IMR-90 (cell line): ENCODE results near the gene PDE11A. TPM values are rescaled to one million over a fixed set of nuclear protein-coding genes. Genes with fewer than 3 reads are reported as not detected.

Source experiments
- ATAC-seq: fragments of 200-7000 bp; cut with Tn5 transposase; 2 replicates; pipeline ENCODE4 v1.9.1; 2020; ENCODE audit warnings: low read depth, mild to moderate bottlenecking, moderate library complexity
- BruUV-seq: library from RNA; stranded (reverse); fragments of 400-500 nt; replicated peaks from 2 replicates; lab custom pipeline; 2021; lab: Mats Ljungman, UMichigan
- CTCF ChIA-PET: fragments of 300-600 bp; formaldehyde crosslinking; extraction: SDS; loops from one replicate; lab custom pipeline; 2021; ENCODE audit warnings: antibody characterized with exemption; lab: Yijun Ruan, JAX
- POLR2A ChIA-PET: fragments of 300-600 bp; sonication (Branson Sonifier 250); formaldehyde crosslinking; loops from one replicate; lab custom pipeline; 2022; ENCODE audit warnings: antibody characterized with exemption; ENCODE audit not compliant: unreplicated experiment; lab: Charles Lee
- DNase-seq: peaks from one replicate; pipeline ENCODE4 v3.0.0; 2013
- H2AFZ ChIP-seq: replicated peaks from 2 replicates; pipeline ENCODE3; 2013; ENCODE audit warnings: low read length, mild to moderate bottlenecking; ENCODE audit not compliant: poor library complexity
- H2AK5ac ChIP-seq: 2 replicates; pipeline ENCODE4 v1.6.1; 2013; ENCODE audit warnings: low read depth, low read length, inconsistent platforms
- H2AK9ac ChIP-seq: replicated peaks from 2 replicates; pipeline ENCODE3; 2013; ENCODE audit warnings: mild to moderate bottlenecking, low read depth, low read length, moderate library complexity; ENCODE audit not compliant: poor library complexity
- H2BK120ac ChIP-seq: 2 replicates; pipeline ENCODE4 v1.6.1; 2013; ENCODE audit warnings: low read depth, low read length, inconsistent platforms
- H2BK15ac ChIP-seq: 3 replicates; pipeline ENCODE4 v1.6.1; 2013; ENCODE audit warnings: low read depth, low read length, inconsistent platforms
- H2BK20ac ChIP-seq: 2 replicates; pipeline ENCODE4 v1.6.1; 2013; ENCODE audit warnings: low read depth, mild to moderate bottlenecking, inconsistent platforms, low read length, moderate library complexity
- H2BK5ac ChIP-seq: 2 replicates; pipeline ENCODE4 v1.6.1; 2013; ENCODE audit warnings: mild to moderate bottlenecking, low read depth, low read length, inconsistent platforms; ENCODE audit not compliant: poor library complexity, severe bottlenecking
- H3K14ac ChIP-seq: replicated peaks from 2 replicates; pipeline ENCODE4 v1.6.1; 2013; ENCODE audit warnings: low read depth, low read length, inconsistent platforms
- H3K18ac ChIP-seq: 2 replicates; pipeline ENCODE4 v1.6.1; 2013; ENCODE audit warnings: low read depth, low read length, control low read depth
- H3K23ac ChIP-seq: 2 replicates; pipeline ENCODE4 v1.6.1; 2013; ENCODE audit warnings: low read depth, low read length, inconsistent platforms
- H3K27ac ChIP-seq: 2 replicates; pipeline ENCODE4 v1.5.1; 2013; ENCODE audit warnings: mild to moderate bottlenecking, control low read depth, low read length; ENCODE audit not compliant: insufficient read depth
- H3K27me3 ChIP-seq: 2 replicates; pipeline ENCODE4 v1.6.1; 2013; ENCODE audit warnings: low read length; ENCODE audit not compliant: control insufficient read depth, insufficient read depth
- H3K36me3 ChIP-seq: 2 replicates; pipeline ENCODE4 v1.6.1; 2013; ENCODE audit warnings: low read length, mixed read lengths; ENCODE audit not compliant: control insufficient read depth, insufficient read depth
- H3K4ac ChIP-seq: 2 replicates; pipeline ENCODE4 v1.6.1; 2013; ENCODE audit warnings: low read depth, low read length, inconsistent platforms
- H3K4me1 ChIP-seq: 2 replicates; pipeline ENCODE4 v1.6.1; 2013; ENCODE audit warnings: low read length, mixed read lengths; ENCODE audit not compliant: control insufficient read depth, insufficient read depth
- H3K4me2 ChIP-seq: 2 replicates; pipeline ENCODE4 v1.6.1; 2013; ENCODE audit warnings: low read depth, mild to moderate bottlenecking, control low read depth, low read length, moderate library complexity
- H3K4me3 ChIP-seq: 2 replicates; pipeline ENCODE4 v1.5.1; 2013; ENCODE audit warnings: low read depth, mild to moderate bottlenecking, control low read depth, low read length, moderate library complexity; ENCODE audit not compliant: insufficient read depth
- H3K56ac ChIP-seq: 2 replicates; pipeline ENCODE4 v1.6.1; 2013; ENCODE audit warnings: low read length, inconsistent platforms; ENCODE audit not compliant: insufficient read depth; ENCODE audit errors: extremely low read depth
- H3K79me1 ChIP-seq, 2 experiments: 2 replicates each; pipeline ENCODE4 v1.6.1; 2013; ENCODE audit warnings: low read length in 2 of 2, inconsistent platforms in 1 of 2, low read depth in 1 of 2
- H3K9ac ChIP-seq: 2 replicates; pipeline ENCODE4 v1.6.1; 2013; ENCODE audit warnings: low read depth, low read length, control low read depth
- H3K9me1 ChIP-seq: 2 replicates; pipeline ENCODE4 v1.6.1; 2013; ENCODE audit warnings: low read length, inconsistent platforms; ENCODE audit not compliant: insufficient read depth
- H3K9me3 ChIP-seq: 2 replicates; pipeline ENCODE4 v1.6.1; 2013; ENCODE audit warnings: low read length; ENCODE audit not compliant: control insufficient read depth, insufficient read depth
- H4K20me1 ChIP-seq: 2 replicates; pipeline ENCODE4 v1.6.1; 2013; ENCODE audit warnings: low read length, inconsistent platforms; ENCODE audit not compliant: insufficient read depth
- H4K5ac ChIP-seq: 2 replicates; pipeline ENCODE4 v1.6.1; 2013; ENCODE audit warnings: mild to moderate bottlenecking, low read depth, low read length, control low read depth
- H4K8ac ChIP-seq, 2 experiments: 2 replicates each; pipeline ENCODE4 v1.6.1; 2013; ENCODE audit warnings: low read depth in 2 of 2, low read length in 2 of 2, control low read depth in 1 of 2, inconsistent platforms in 1 of 2
- H4K91ac ChIP-seq: 2 replicates; pipeline ENCODE4 v1.6.1; 2013; ENCODE audit warnings: low read depth, low read length, inconsistent platforms; ENCODE audit not compliant: insufficient read depth
- CEBPB ChIP-seq: IDR thresholded peaks from 2 replicates; pipeline ENCODE4 v1.6.1; 2012; ENCODE audit warnings: low read depth, low read length, improper control_type of control experiment
- ELK1 ChIP-seq: fragments of 150-350 bp; IDR thresholded peaks from 2 replicates; pipeline ENCODE4 v1.6.1; 2016; ENCODE audit warnings: low read depth, mild to moderate bottlenecking, low read length, moderate library complexity, borderline replicate concordance
- FOS ChIP-seq: fragments of 150-350 bp; IDR thresholded peaks from 2 replicates; pipeline ENCODE4 v1.6.1; 2016; ENCODE audit warnings: low read depth, low read length
- MAFK ChIP-seq: IDR thresholded peaks from 2 replicates; pipeline ENCODE4 v1.6.1; 2012; ENCODE audit warnings: low read depth, low read length, improper control_type of control experiment
- MXI1 ChIP-seq: IDR thresholded peaks from 2 replicates; pipeline ENCODE4 v1.6.1; 2012; ENCODE audit warnings: low read depth, mild to moderate bottlenecking, low read length, moderate library complexity, borderline replicate concordance
- POLR2A ChIP-seq: IDR thresholded peaks from 2 replicates; pipeline ENCODE4 v1.6.1; 2012; ENCODE audit warnings: mild to moderate bottlenecking, low read depth, low read length
- RAD21 ChIP-seq: IDR thresholded peaks from 2 replicates; pipeline ENCODE4 v1.6.1; 2012; ENCODE audit warnings: low read length, improper control_type of control experiment
- RCOR1 ChIP-seq: IDR thresholded peaks from 2 replicates; pipeline ENCODE4 v1.6.1; 2012; ENCODE audit warnings: mild to moderate bottlenecking, low read length, improper control_type of control experiment; ENCODE audit not compliant: insufficient replicate concordance
- SMC3 ChIP-seq: fragments of 150-350 bp; IDR thresholded peaks from 2 replicates; pipeline ENCODE4 v1.6.1; 2016; ENCODE audit warnings: low read depth, mild to moderate bottlenecking, antibody characterized with exemption, low read length, moderate library complexity
- USF2 ChIP-seq: fragments of 150-350 bp; IDR thresholded peaks from 2 replicates; pipeline ENCODE4 v1.6.1; 2017; ENCODE audit warnings: mild to moderate bottlenecking, antibody characterized with exemption, low read length, low read depth
- WGBS, 2 experiments: methylation state at CpG; one replicate each; pipeline versions ENCODE4 v1.1.5 to v1.1.7; 2013; ENCODE audit warnings: missing lambda C conversion rate in 2 of 2; ENCODE audit not compliant: insufficient read length in 1 of 2; ENCODE audit errors: extremely low coverage in 2 of 2; 5-methylcytosine and 5-hydroxymethylcytosine counted together
- dilution Hi-C: fragments of 300-500 bp; cut with HindIII; formaldehyde crosslinking; loops from one replicate; pipeline ENCODE4 v1.14.3; 2018; ENCODE audit warnings: low sequenced_read_pairs; ENCODE audit not compliant: unreplicated experiment
- in situ Hi-C: fragments of 300-500 bp; cut with MboI; formaldehyde crosslinking; loops from 3 replicates; pipeline ENCODE4 v1.14.3; 2019; ENCODE audit warnings: low sequenced_read_pairs, inconsistent platforms, mixed read lengths
- intact Hi-C: fragments of 100-400 bp; cut with micrococcal nuclease; formaldehyde crosslinking; loops from 2 replicates; pipeline ENCODE4 v1.10.0; 2022
- polyA plus RNA-seq, 3 experiments: library from polyadenylated mRNA; depleted of rRNA; stranded (reverse); fragments of >200 nt; gene quantifications; 2 replicates each; pipeline ENCODE4 v1.2.3, GENCODE V29; 2012; ENCODE audit warnings: low replicate concordance in 1 of 3
- total RNA-seq: library from RNA; depleted of rRNA; stranded (reverse); fragments of >200 nt; gene quantifications from 2 replicates; pipeline ENCODE4 v1.2.3, GENCODE V29; 2012

The PDE11A gene
- total and polyA plus RNA-seq, 2 of the 4 experiments (the other 2 are of a cell fraction), result 0.21 to 0.72 TPM

- Histone ChIP-seq H3K9me1 (no peaks in the 10 kb centered on the region), H4K20me1 (no peaks in the 10 kb centered on the region), H3K36me3 (no peaks in the 10 kb centered on the region), H3K79me1 (no peaks in the 10 kb centered on the region), H2BK15ac (no peak overlapping the region), H3K4ac (no peak overlapping the region), H3K27me3 (peaks cover 5% of the 10 kb centered on the region), H4K8ac (no peak overlapping the region), H3K9ac (no peak overlapping the region), H3K23ac (no peak overlapping the region), H2AFZ (no peak overlapping the region), H3K4me2 (no peak overlapping the region), H4K5ac (no peak overlapping the region), H3K27ac (no peak overlapping the region), H2BK20ac (no peak overlapping the region), H2BK120ac (no peak overlapping the region), H4K91ac (no peak overlapping the region), H3K14ac (no peak overlapping the region), H3K56ac (no peak overlapping the region), H3K18ac (no peak overlapping the region), H2AK5ac (no peak overlapping the region), H2BK5ac (no peak overlapping the region), H3K4me3 (no peak overlapping the region), H3K4me1 (no peaks in the 10 kb centered on the region), H2AK9ac (no peak overlapping the region), H3K9me3 (no peaks in the 10 kb centered on the region)
- TF ChIP-seq MAFK (no peak), SMC3 (no peak), CEBPB (no peak), ELK1 (no peak), USF2 (no peak), RAD21 (no peak), POLR2A (no peak), FOS (no peak), RCOR1 (no peak), MXI1 (no peak)
- no CpG with 5 or more reads among the region's 1 CpG for WGBS, 2 experiments
- ChIA-PET CTCF (no interaction called here), POLR2A (no interaction called here)
- DNase-seq (no peak), ATAC-seq (no peak)
- BruUV-seq, result no TSS peak
- intact Hi-C loops, result no loop called here
- in situ Hi-C loops, result no loop called here
- dilution Hi-C loops, result no loop called here
Measured at GRCh38 chr2:177633910-177634294, 438.7 kb downstream of the PDE11A start.
